HepG2 (cell line): Measurements from ENCODE around the gene C19orf38. TPM values are rescaled to one million over a fixed set of nuclear protein-coding genes. Genes with fewer than 3 reads are reported as not detected.

Experiments used
- ATAC-seq: fragments of 200-7000 bp; cut with Tn5 transposase; 3 replicates; pipeline ENCODE4 v1.9.1; 2020; ENCODE audit warnings: mild to moderate bottlenecking, moderate library complexity
- BruUV-seq: library from RNA; stranded (reverse); fragments of 400-500 nt; replicated peaks from 2 replicates; lab custom pipeline; 2021; lab: Mats Ljungman, UMichigan
- CTCF ChIA-PET: fragments of 300-600 bp; formaldehyde crosslinking; extraction: SDS; loops from one replicate; lab custom pipeline; 2021; ENCODE audit warnings: low total read pairs, inconsistent platforms, low intra/inter-chr PET ratio; lab: Yijun Ruan, JAX
- POLR2A ChIA-PET: fragments of 350-600 bp; sonication (Branson Sonifier 250); formaldehyde crosslinking; loops from one replicate; lab custom pipeline; 2020; ENCODE audit warnings: antibody characterized with exemption, inconsistent platforms; lab: Yijun Ruan, JAX
- DNase-seq: peaks from one replicate; pipeline ENCODE4 v3.0.0-alpha.2; 2015; ENCODE audit warnings: low spot score
- FAIRE-seq: peaks from 3 replicates; lab custom pipeline; 2011; peaks lifted over from hg19 to GRCh38; lab: Jason Lieb, UNC
- H2AFZ ChIP-seq: one replicate; pipeline ENCODE4 v1.6.1; 2011; ENCODE audit warnings: low read length, inconsistent platforms
- H3K27ac ChIP-seq: fragments of 300-600 bp; 3 replicates; pipeline ENCODE4 v1.8.0; 2011; ENCODE audit warnings: mixed run types, mild to moderate bottlenecking, mixed read lengths, low read length, inconsistent platforms; ENCODE audit not compliant: insufficient read depth; ENCODE audit errors: extremely low read length
- H3K27me3 ChIP-seq, 2 experiments: fragments of 200-600 bp in 1 of 2; 2 replicates in 1 of 2; 3 replicates in 1 of 2; pipeline versions ENCODE4 v1.6.0 to v1.8.0; 2011; ENCODE audit warnings: low read length in 2 of 2, mild to moderate bottlenecking in 2 of 2, moderate library complexity in 2 of 2, inconsistent platforms in 1 of 2; ENCODE audit not compliant: insufficient read depth in 2 of 2, control insufficient read depth in 1 of 2
- H3K36me3 ChIP-seq, 2 experiments: fragments of 200-600 bp in 1 of 2; replicated peaks in 1 of 2; 2 replicates in 1 of 2; 3 replicates in 1 of 2; pipeline versions ENCODE4 v1.5.1 to v1.8.0; 2011; ENCODE audit warnings: low read length in 2 of 2, inconsistent platforms in 1 of 2; ENCODE audit not compliant: insufficient read depth in 2 of 2, control insufficient read depth in 1 of 2
- H3K4me1 ChIP-seq: 2 replicates; pipeline ENCODE4 v1.5.1; 2012; ENCODE audit warnings: low read length, inconsistent platforms; ENCODE audit not compliant: insufficient read depth
- H3K4me2 ChIP-seq: 2 replicates; pipeline ENCODE4 v1.6.0; 2011; ENCODE audit warnings: low read depth, low read length, inconsistent platforms
- H3K4me3 ChIP-seq, 3 experiments: fragments of 200-600 bp in 1 of 3; sonication (generic), shearing (Covaris generic) in 1 of 3; replicated peaks in 1 of 3; 2 replicates each; pipeline ENCODE4 v1.5.1; 2011 to 2016; ENCODE audit warnings: low read length in 3 of 3, inconsistent platforms in 2 of 3, low read depth in 2 of 3, mild to moderate bottlenecking in 2 of 3, control low read depth in 1 of 3, mixed read lengths in 1 of 3; ENCODE audit not compliant: insufficient read depth in 1 of 3
- H3K79me2 ChIP-seq: one replicate; pipeline ENCODE4 v1.6.1; 2011; ENCODE audit warnings: low read length, inconsistent platforms; ENCODE audit not compliant: insufficient read depth
- H3K9ac ChIP-seq: 2 replicates; pipeline ENCODE4 v1.6.0; 2011; ENCODE audit warnings: mild to moderate bottlenecking, low read depth, low read length, inconsistent platforms; ENCODE audit not compliant: insufficient read depth
- H3K9me3 ChIP-seq: 2 replicates; pipeline ENCODE4 v1.5.1; 2012; ENCODE audit warnings: mild to moderate bottlenecking, low read length
- H4K20me1 ChIP-seq: 2 replicates; pipeline ENCODE4 v1.6.0; 2011; ENCODE audit warnings: inconsistent platforms, mild to moderate bottlenecking, low read length, moderate library complexity; ENCODE audit not compliant: insufficient read depth
- NPAS2 ChIP-seq: sonication (generic); formaldehyde crosslinking; IDR thresholded peaks from 2 replicates; pipeline ENCODE4 v1.8.0; 2022; ENCODE audit warnings: mild to moderate bottlenecking, missing genetic modification reagents, borderline replicate concordance
- STAG1 ChIP-seq: sonication (generic); formaldehyde crosslinking; IDR thresholded peaks from 2 replicates; pipeline ENCODE4 v1.4.0; 2020; ENCODE audit warnings: missing genetic modification reagents
- ZKSCAN8 ChIP-seq: IDR thresholded peaks from 2 replicates; pipeline ENCODE4 v1.6.1; 2016; ENCODE audit warnings: borderline replicate concordance, missing genetic modification reagents, missing compliant biosample characterization
- ZMAT3 ChIP-seq: sonication (generic); formaldehyde crosslinking; conservative IDR thresholded peaks from 2 replicates; pipeline ENCODE4 v1.7.0; 2021; ENCODE audit warnings: missing genetic modification reagents
- ZNF484 ChIP-seq: sonication (generic); formaldehyde crosslinking; IDR thresholded peaks from 2 replicates; pipeline ENCODE4 v1.5.1; 2020; ENCODE audit warnings: mild to moderate bottlenecking, low read depth, missing genetic modification reagents, borderline replicate concordance
- WGBS: methylation state at CpG from one replicate; pipeline ENCODE4 v1.1.6; 2017; ENCODE audit warnings: low lambda C conversion rate; 5-methylcytosine and 5-hydroxymethylcytosine counted together
- in situ Hi-C: cut with HindIII; loops from 2 replicates; pipeline ENCODE4 v1.10.0; 2017; ENCODE audit warnings: low pct_unique_long_range_greater_than_20kb; ENCODE audit not compliant: extremely low pct_ligation_motif_present
- intact Hi-C: fragments of 100-400 bp; cut with micrococcal nuclease; formaldehyde crosslinking; loops from one replicate; pipeline ENCODE4 v1.10.0; 2022; ENCODE audit not compliant: unreplicated experiment
- polyA plus RNA-seq, 8 experiments: library from polyadenylated mRNA; depleted of rRNA in 3 of 8; stranded (reverse) in 7 of 8; unstranded in 1 of 8; fragments of >200 nt; fragmentation: Illumina TruSeq in 4 of 8; extraction: Trizol in 4 of 8; gene quantifications; 2 replicates each; pipeline versions ENCODE4 v1.2.1 to v1.2.3, GENCODE V29; 2011 to 2016; ENCODE audit warnings: low read depth in 4 of 8, missing spikeins in 1 of 8, mixed read lengths in 1 of 8; ENCODE audit not compliant: insufficient read depth in 1 of 8
- total RNA-seq, 5 experiments: library from RNA; depleted of rRNA; stranded (reverse); fragments of >200 nt; fragmentation: Illumina TruSeq; extraction: Trizol; gene quantifications; 2 replicates each; pipeline ENCODE4 v1.2.3, GENCODE V29; 2016; ENCODE audit warnings: low read depth in 1 of 5
- TF ChIP-seq, protein P1 (sequence below): sonication (generic); formaldehyde crosslinking; IDR thresholded peaks from 2 replicates; pipeline ENCODE4 v1.9.0; 2022; ENCODE audit warnings: low read depth, missing genetic modification reagents
- TF ChIP-seq, protein P2 (sequence below): sonication (generic); formaldehyde crosslinking; IDR thresholded peaks from 2 replicates; pipeline ENCODE4 v1.5.0; 2020; ENCODE audit warnings: mild to moderate bottlenecking, missing genetic modification reagents, moderate library complexity

C19orf38 gene
- total and polyA plus RNA-seq, 2 of the 13 experiments (the other 11 are each of a cell fraction or from before 2014, with no cell fraction given), result 0.11 TPM; not detected in 1

DNA sequence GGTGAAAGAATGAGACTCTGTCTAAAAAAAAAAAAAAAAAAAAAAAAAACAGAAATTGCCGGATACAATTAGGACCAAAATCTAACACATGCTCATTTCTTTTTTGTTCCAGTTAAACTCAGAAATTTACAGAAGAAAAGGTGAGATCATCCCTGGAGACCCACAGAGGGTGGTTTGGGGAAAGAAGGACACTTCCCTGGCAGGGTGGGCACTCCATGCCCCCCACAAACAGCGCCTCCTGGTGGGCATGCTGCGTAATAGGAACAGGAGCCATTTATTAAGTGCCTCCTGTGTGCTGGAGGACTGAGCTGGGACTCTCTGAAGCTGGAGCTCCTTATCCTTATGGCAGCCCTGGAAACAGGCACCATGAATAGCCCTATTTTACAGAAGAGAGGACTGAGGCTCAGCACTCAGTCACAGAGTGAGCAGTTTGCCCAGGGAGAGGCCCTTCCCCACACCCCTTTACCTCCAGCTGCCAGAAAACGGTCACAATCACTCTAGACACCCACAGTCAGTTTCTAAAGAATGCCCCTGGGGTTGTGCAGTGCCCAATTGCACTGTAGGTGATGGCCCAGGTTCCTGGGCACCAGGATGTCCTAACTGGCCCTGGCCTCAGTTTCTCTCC is 10.1 kb downstream of the C19orf38 start (continued):
- TF ChIP-seq ZKSCAN8 (CRISPR knock-in tag), result peak; percentile 84; the same call in 1 of the 2 replicates
- TF ChIP-seq, protein P1, sequence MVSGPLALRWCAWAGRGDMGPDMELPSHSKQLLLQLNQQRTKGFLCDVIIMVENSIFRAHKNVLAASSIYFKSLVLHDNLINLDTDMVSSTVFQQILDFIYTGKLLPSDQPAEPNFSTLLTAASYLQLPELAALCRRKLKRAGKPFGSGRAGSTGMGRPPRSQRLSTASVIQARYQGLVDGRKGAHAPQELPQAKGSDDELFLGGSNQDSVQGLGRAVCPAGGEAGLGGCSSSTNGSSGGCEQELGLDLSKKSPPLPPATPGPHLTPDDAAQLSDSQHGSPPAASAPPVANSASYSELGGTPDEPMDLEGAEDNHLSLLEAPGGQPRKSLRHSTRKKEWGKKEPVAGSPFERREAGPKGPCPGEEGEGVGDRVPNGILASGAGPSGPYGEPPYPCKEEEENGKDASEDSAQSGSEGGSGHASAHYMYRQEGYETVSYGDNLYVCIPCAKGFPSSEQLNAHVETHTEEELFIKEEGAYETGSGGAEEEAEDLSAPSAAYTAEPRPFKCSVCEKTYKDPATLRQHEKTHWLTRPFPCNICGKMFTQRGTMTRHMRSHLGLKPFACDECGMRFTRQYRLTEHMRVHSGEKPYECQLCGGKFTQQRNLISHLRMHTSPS (CRISPR knock-in tag), result 0 out of 2 replicates have a peak, but pooled peaks have one; percentile 27
- TF ChIP-seq, all 625 proteins: peak for 15

DNA sequence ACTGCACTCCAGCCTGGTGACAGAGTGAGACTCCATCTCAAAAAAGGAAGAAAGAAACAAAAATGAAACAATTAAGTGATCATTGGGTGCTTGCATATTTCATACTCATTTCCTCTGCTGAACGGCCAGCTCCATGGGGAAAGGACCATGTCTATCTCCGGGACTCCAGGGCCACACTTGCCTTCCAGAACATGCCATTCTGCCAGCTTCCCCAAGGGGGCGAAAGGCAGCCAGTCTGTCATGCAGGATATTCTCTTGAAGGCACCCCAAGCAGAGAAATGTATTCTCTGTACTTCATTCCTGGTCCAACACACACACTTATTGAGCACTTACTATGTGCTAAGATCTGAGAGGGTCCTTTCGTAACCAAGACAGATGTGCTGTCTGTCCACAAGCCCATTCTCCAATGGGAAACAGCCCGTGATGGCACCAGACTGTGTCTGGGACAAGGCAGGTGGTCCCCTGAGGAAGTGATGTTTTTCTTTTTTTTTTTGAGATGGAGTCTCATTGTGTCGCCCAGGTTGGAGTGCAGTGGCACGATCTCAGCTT is 13.0 kb downstream of the C19orf38 start:
- H4K20me1 ChIP-seq, result no peaks in the 10 kb centered on the region
- H3K27me3 ChIP-seq, result no peaks in the 10 kb centered on the region
- FAIRE-seq, result no peak
- peak; percentile 65 for ATAC-seq
- H3K4me1 ChIP-seq, result peaks cover 33% of the 10 kb centered on the region
- H3K9me3 ChIP-seq, result no peaks in the 10 kb centered on the region
- 26% methylated on average over 7 of the region's 7 CpGs for WGBS
- ChIA-PET POLR2A (interaction anchor here (1.8 to 6.1 kb wide), 2 partner anchors 25 to 144 kb away, joined by 6 to 41 read pairs; partner anchors contain the start of gene TMED1), CTCF (interaction anchor here (1.2 kb wide), 1 partner anchor 25 kb away, joined by 3 read pairs; the partner anchor contains the start of gene TMED1)
- H3K27ac ChIP-seq, result no peak overlapping the region
- DNase-seq, result peak; percentile 54
- no TSS peak for BruUV-seq
- no peak overlapping the region for H3K4me2 ChIP-seq
- H3K4me3 ChIP-seq, result no peak overlapping the region
- intact Hi-C loops, result no loop called here
- H3K9ac ChIP-seq, result no peak overlapping the region
- no peak for TF ChIP-seq ZNF484 (CRISPR knock-in tag)
- TF ChIP-seq, protein P2, sequence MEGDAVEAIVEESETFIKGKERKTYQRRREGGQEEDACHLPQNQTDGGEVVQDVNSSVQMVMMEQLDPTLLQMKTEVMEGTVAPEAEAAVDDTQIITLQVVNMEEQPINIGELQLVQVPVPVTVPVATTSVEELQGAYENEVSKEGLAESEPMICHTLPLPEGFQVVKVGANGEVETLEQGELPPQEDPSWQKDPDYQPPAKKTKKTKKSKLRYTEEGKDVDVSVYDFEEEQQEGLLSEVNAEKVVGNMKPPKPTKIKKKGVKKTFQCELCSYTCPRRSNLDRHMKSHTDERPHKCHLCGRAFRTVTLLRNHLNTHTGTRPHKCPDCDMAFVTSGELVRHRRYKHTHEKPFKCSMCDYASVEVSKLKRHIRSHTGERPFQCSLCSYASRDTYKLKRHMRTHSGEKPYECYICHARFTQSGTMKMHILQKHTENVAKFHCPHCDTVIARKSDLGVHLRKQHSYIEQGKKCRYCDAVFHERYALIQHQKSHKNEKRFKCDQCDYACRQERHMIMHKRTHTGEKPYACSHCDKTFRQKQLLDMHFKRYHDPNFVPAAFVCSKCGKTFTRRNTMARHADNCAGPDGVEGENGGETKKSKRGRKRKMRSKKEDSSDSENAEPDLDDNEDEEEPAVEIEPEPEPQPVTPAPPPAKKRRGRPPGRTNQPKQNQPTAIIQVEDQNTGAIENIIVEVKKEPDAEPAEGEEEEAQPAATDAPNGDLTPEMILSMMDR (CRISPR knock-in tag), result peak; percentile 62
- TF ChIP-seq ZMAT3 (CRISPR knock-in tag), result no peak
- TF ChIP-seq STAG1 (CRISPR knock-in tag), result peak; percentile 15; the same call in 1 of the 2 replicates
- TF ChIP-seq NPAS2 (CRISPR knock-in tag), result no peak
- in situ Hi-C loops, result no loop called here
- no peak overlapping the region for H2AFZ ChIP-seq
- no peaks in the 10 kb centered on the region for H3K79me2 ChIP-seq
- H3K36me3 ChIP-seq, result no peaks in the 10 kb centered on the region
